OCI-LY3 (cell line): ENCODE measurements around the gene EXD3.

Experiments used
- H2AFZ ChIP-seq: fragments of 200-600, 300-600 bp; shearing (Covaris generic); 2 replicates; pipeline ENCODE4 v1.6.0; 2014; ENCODE audit warnings: antibody characterized with exemption, low read depth, low read length
- H3K27ac ChIP-seq: fragments of 200-600, 300-600 bp; sonication (generic); 2 replicates; pipeline ENCODE4 v1.5.1; 2014; ENCODE audit warnings: mild to moderate bottlenecking, low read length, moderate library complexity, mixed read lengths
- H3K27me3 ChIP-seq: fragments of 200-600, 300-600 bp; sonication (generic); 2 replicates; pipeline ENCODE4 v1.6.1; 2014; ENCODE audit warnings: low read depth, low read length, mixed read lengths
- H3K36me3 ChIP-seq: fragments of 200-600, 300-600 bp; sonication (generic); replicated peaks from 2 replicates; pipeline ENCODE3; 2014; ENCODE audit warnings: low read depth, low read length, mixed read lengths
- H3K4me1 ChIP-seq: fragments of 300-600, 200-600 bp; sonication (generic); 2 replicates; pipeline ENCODE4 v1.6.1; 2014; ENCODE audit warnings: low read length, mixed read lengths
- H3K4me2 ChIP-seq: fragments of 200-600, 300-600 bp; sonication (generic); 2 replicates; pipeline ENCODE4 v1.6.1; 2014; ENCODE audit warnings: low read length, mixed read lengths
- H3K4me3 ChIP-seq: fragments of 300-600, 200-600 bp; sonication (generic); 2 replicates; pipeline ENCODE4 v1.5.1; 2014; ENCODE audit warnings: antibody characterized with exemption, mild to moderate bottlenecking, low read length, moderate library complexity
- H3K79me2 ChIP-seq: fragments of 300-600, 200-600 bp; shearing (Covaris generic); 2 replicates; pipeline ENCODE4 v1.6.1; 2014; ENCODE audit warnings: mild to moderate bottlenecking, low read length, mixed read lengths
- H3K9ac ChIP-seq: fragments of 300-600, 200-600 bp; shearing (Covaris generic); 2 replicates; pipeline ENCODE4 v1.6.0; 2014; ENCODE audit warnings: mild to moderate bottlenecking, low read length, moderate library complexity
- H3K9me3 ChIP-seq: fragments of 200-600, 300-600 bp; shearing (Covaris generic); 2 replicates; pipeline ENCODE4 v1.6.1; 2014; ENCODE audit warnings: low read length, mixed read lengths; ENCODE audit not compliant: insufficient read depth
- H4K20me1 ChIP-seq: fragments of 200-600, 300-600 bp; sonication (generic); 2 replicates; pipeline ENCODE4 v1.6.1; 2016; ENCODE audit warnings: low read length, mixed read lengths; ENCODE audit not compliant: insufficient read depth
- EZH2phosphoT487 ChIP-seq: fragments of 200-600 bp; shearing (Covaris generic); IDR thresholded peaks from 2 replicates; pipeline ENCODE4 v1.6.1; 2018; ENCODE audit warnings: antibody characterized with exemption, mixed run types, low read depth
- TF ChIP-seq, protein P1 (sequence below): fragments of 200-600, 300-600 bp; sonication (generic); IDR thresholded peaks from 2 replicates; pipeline ENCODE4 v1.5.1; 2014; ENCODE audit warnings: antibody characterized with exemption, low read length, low read depth

EXD3 gene

DNA sequence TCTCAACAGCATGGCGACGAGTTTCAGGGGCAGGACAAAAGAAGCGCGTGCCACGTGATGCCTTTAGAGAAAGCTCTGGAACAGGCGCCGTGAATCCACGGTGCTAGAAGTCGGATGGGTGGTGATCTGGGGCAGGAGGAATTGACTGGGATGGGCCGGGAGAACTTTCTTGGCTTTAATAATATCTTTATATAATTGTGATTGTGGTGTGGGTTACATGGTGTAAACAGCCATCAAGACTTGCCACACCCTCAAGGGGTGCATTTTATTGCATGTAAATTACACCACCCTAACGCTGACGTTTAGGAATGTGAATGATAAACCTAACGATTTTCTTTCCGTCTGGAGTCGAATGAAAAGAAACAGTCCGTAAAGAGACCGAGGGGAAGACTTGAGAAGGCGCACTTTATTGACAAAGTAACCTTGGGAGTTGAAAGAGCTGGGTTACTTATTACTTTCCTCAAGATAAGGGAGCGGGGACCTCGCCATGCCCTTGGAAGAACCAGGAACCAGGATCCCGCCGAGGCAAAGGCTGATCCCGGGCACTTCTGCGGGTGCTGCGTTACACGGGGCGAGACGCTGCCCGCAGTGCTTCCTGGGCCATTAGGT is 129.4 kb downstream of the EXD3 start:
- no peak overlapping the region for H3K4me2 ChIP-seq
- H3K27me3 ChIP-seq = no peaks in the 10 kb centered on the region
- no peak for TF ChIP-seq EZH2phosphoT487
- TF ChIP-seq, protein P1, sequence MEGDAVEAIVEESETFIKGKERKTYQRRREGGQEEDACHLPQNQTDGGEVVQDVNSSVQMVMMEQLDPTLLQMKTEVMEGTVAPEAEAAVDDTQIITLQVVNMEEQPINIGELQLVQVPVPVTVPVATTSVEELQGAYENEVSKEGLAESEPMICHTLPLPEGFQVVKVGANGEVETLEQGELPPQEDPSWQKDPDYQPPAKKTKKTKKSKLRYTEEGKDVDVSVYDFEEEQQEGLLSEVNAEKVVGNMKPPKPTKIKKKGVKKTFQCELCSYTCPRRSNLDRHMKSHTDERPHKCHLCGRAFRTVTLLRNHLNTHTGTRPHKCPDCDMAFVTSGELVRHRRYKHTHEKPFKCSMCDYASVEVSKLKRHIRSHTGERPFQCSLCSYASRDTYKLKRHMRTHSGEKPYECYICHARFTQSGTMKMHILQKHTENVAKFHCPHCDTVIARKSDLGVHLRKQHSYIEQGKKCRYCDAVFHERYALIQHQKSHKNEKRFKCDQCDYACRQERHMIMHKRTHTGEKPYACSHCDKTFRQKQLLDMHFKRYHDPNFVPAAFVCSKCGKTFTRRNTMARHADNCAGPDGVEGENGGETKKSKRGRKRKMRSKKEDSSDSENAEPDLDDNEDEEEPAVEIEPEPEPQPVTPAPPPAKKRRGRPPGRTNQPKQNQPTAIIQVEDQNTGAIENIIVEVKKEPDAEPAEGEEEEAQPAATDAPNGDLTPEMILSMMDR = no peak
- H2AFZ ChIP-seq = no peak overlapping the region
- H3K27ac ChIP-seq = no peak overlapping the region
- H4K20me1 ChIP-seq = no peaks in the 10 kb centered on the region
- H3K9ac ChIP-seq = no peak overlapping the region
- peaks cover 17% of the 10 kb centered on the region for H3K4me1 ChIP-seq
- no peaks in the 10 kb centered on the region for H3K9me3 ChIP-seq
- H3K4me3 ChIP-seq = no peak overlapping the region
- no peaks in the 10 kb centered on the region for H3K36me3 ChIP-seq
- H3K79me2 ChIP-seq = no peaks in the 10 kb centered on the region

DNA sequence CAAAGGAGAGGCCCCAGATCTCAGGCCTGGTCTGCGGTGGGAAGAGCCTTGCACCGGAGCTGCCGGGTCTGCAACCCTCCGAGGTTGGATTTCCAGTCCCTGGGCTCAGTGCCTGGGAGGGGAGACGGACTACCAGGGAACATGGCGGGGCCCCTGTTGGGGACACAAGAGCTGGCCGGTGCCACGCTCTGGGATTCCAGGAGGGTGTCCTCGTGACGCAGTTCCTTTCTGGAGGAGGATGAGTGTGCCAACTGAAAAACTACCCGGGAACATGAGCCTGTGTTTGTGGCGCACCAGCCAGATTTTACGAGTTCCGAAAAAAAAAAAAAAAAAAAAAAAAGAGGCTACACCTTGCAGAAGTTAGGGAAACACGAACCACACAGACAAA is 129.9 kb downstream of the EXD3 start:
- TF ChIP-seq, protein P1 = no peak
- TF ChIP-seq EZH2phosphoT487 = no peak
- H3K9me3 ChIP-seq = no peaks in the 10 kb centered on the region
- no peaks in the 10 kb centered on the region for H3K79me2 ChIP-seq
- H3K9ac ChIP-seq = no peak overlapping the region
- H3K4me1 ChIP-seq = peaks cover 12% of the 10 kb centered on the region
- no peaks in the 10 kb centered on the region for H4K20me1 ChIP-seq
- no peak overlapping the region for H2AFZ ChIP-seq
- H3K36me3 ChIP-seq = no peaks in the 10 kb centered on the region
- no peak overlapping the region for H3K4me2 ChIP-seq
- no peak overlapping the region for H3K27ac ChIP-seq
- H3K4me3 ChIP-seq = no peak overlapping the region
- H3K27me3 ChIP-seq = no peaks in the 10 kb centered on the region

GRCh38 chr9:137286975-137287383 is 136.0 kb downstream of the EXD3 start:
- Histone ChIP-seq H3K9ac (no peak overlapping the region), H3K27ac (peak overlapping the region; percentile 27; the same call in 1 of the 2 replicates), H3K27me3 (no peaks in the 10 kb centered on the region), H3K4me3 (no peak overlapping the region), H3K4me2 (peak overlapping the region; percentile 3; the same call in 1 of the 2 replicates), H3K79me2 (no peaks in the 10 kb centered on the region), H3K36me3 (no peaks in the 10 kb centered on the region), H2AFZ (no peak overlapping the region), H4K20me1 (no peaks in the 10 kb centered on the region), H3K4me1 (peaks cover 11% of the 10 kb centered on the region), H3K9me3 (no peaks in the 10 kb centered on the region)
- TF ChIP-seq EZH2phosphoT487 = no peak
- TF ChIP-seq, protein P1 = peak; percentile 78

- no peaks in the 10 kb centered on the region for H3K27me3 ChIP-seq
- no peak overlapping the region for H2AFZ ChIP-seq
- no peaks in the 10 kb centered on the region for H3K9me3 ChIP-seq
- H3K79me2 ChIP-seq = no peaks in the 10 kb centered on the region
- no peak overlapping the region for H3K27ac ChIP-seq
- H3K4me2 ChIP-seq = no peak overlapping the region
- no peak for TF ChIP-seq EZH2phosphoT487
- TF ChIP-seq, protein P1 = no peak
- no peak overlapping the region for H3K4me3 ChIP-seq
- no peaks in the 10 kb centered on the region for H4K20me1 ChIP-seq
- peaks cover 17% of the 10 kb centered on the region for H3K4me1 ChIP-seq
- H3K9ac ChIP-seq = no peak overlapping the region
- H3K36me3 ChIP-seq = peaks cover 15% of the 10 kb centered on the region
Observed at GRCh38 chr9:137281345-137282116, 141.4 kb downstream of the EXD3 start.
